IMR-90 (cell line): ENCODE data around the gene C16orf90. TPM values are rescaled to one million over a fixed set of nuclear protein-coding genes. Genes with fewer than 3 reads are reported as not detected.

Experiments used
- ATAC-seq: fragments of 200-7000 bp; cut with Tn5 transposase; 2 replicates; pipeline ENCODE4 v1.9.1; 2020; ENCODE audit warnings: low read depth, mild to moderate bottlenecking, moderate library complexity
- BruUV-seq: library from RNA; stranded (reverse); fragments of 400-500 nt; replicated peaks from 2 replicates; lab custom pipeline; 2021; lab: Mats Ljungman, UMichigan
- CTCF ChIA-PET: fragments of 300-600 bp; formaldehyde crosslinking; extraction: SDS; loops from one replicate; lab custom pipeline; 2021; ENCODE audit warnings: antibody characterized with exemption; lab: Yijun Ruan, JAX
- POLR2A ChIA-PET: fragments of 300-600 bp; sonication (Branson Sonifier 250); formaldehyde crosslinking; loops from one replicate; lab custom pipeline; 2022; ENCODE audit warnings: antibody characterized with exemption; ENCODE audit not compliant: unreplicated experiment; lab: Charles Lee
- DNase-seq: peaks from one replicate; pipeline ENCODE4 v3.0.0; 2013
- H2AFZ ChIP-seq: replicated peaks from 2 replicates; pipeline ENCODE3; 2013; ENCODE audit warnings: low read length, mild to moderate bottlenecking; ENCODE audit not compliant: poor library complexity
- H2AK5ac ChIP-seq: 2 replicates; pipeline ENCODE4 v1.6.1; 2013; ENCODE audit warnings: low read depth, low read length, inconsistent platforms
- H2AK9ac ChIP-seq: replicated peaks from 2 replicates; pipeline ENCODE3; 2013; ENCODE audit warnings: mild to moderate bottlenecking, low read depth, low read length, moderate library complexity; ENCODE audit not compliant: poor library complexity
- H2BK120ac ChIP-seq: 2 replicates; pipeline ENCODE4 v1.6.1; 2013; ENCODE audit warnings: low read depth, low read length, inconsistent platforms
- H2BK15ac ChIP-seq: 3 replicates; pipeline ENCODE4 v1.6.1; 2013; ENCODE audit warnings: low read depth, low read length, inconsistent platforms
- H2BK20ac ChIP-seq: 2 replicates; pipeline ENCODE4 v1.6.1; 2013; ENCODE audit warnings: low read depth, mild to moderate bottlenecking, inconsistent platforms, low read length, moderate library complexity
- H2BK5ac ChIP-seq: 2 replicates; pipeline ENCODE4 v1.6.1; 2013; ENCODE audit warnings: mild to moderate bottlenecking, low read depth, low read length, inconsistent platforms; ENCODE audit not compliant: poor library complexity, severe bottlenecking
- H3K14ac ChIP-seq: replicated peaks from 2 replicates; pipeline ENCODE4 v1.6.1; 2013; ENCODE audit warnings: low read depth, low read length, inconsistent platforms
- H3K18ac ChIP-seq: 2 replicates; pipeline ENCODE4 v1.6.1; 2013; ENCODE audit warnings: low read depth, low read length, control low read depth
- H3K23ac ChIP-seq: 2 replicates; pipeline ENCODE4 v1.6.1; 2013; ENCODE audit warnings: low read depth, low read length, inconsistent platforms
- H3K27ac ChIP-seq: 2 replicates; pipeline ENCODE4 v1.5.1; 2013; ENCODE audit warnings: mild to moderate bottlenecking, control low read depth, low read length; ENCODE audit not compliant: insufficient read depth
- H3K27me3 ChIP-seq: 2 replicates; pipeline ENCODE4 v1.6.1; 2013; ENCODE audit warnings: low read length; ENCODE audit not compliant: control insufficient read depth, insufficient read depth
- H3K36me3 ChIP-seq: 2 replicates; pipeline ENCODE4 v1.6.1; 2013; ENCODE audit warnings: low read length, mixed read lengths; ENCODE audit not compliant: control insufficient read depth, insufficient read depth
- H3K4ac ChIP-seq: 2 replicates; pipeline ENCODE4 v1.6.1; 2013; ENCODE audit warnings: low read depth, low read length, inconsistent platforms
- H3K4me1 ChIP-seq: 2 replicates; pipeline ENCODE4 v1.6.1; 2013; ENCODE audit warnings: low read length, mixed read lengths; ENCODE audit not compliant: control insufficient read depth, insufficient read depth
- H3K4me2 ChIP-seq: 2 replicates; pipeline ENCODE4 v1.6.1; 2013; ENCODE audit warnings: low read depth, mild to moderate bottlenecking, control low read depth, low read length, moderate library complexity
- H3K4me3 ChIP-seq: 2 replicates; pipeline ENCODE4 v1.5.1; 2013; ENCODE audit warnings: low read depth, mild to moderate bottlenecking, control low read depth, low read length, moderate library complexity; ENCODE audit not compliant: insufficient read depth
- H3K56ac ChIP-seq: 2 replicates; pipeline ENCODE4 v1.6.1; 2013; ENCODE audit warnings: low read length, inconsistent platforms; ENCODE audit not compliant: insufficient read depth; ENCODE audit errors: extremely low read depth
- H3K79me1 ChIP-seq, 2 experiments: 2 replicates each; pipeline ENCODE4 v1.6.1; 2013; ENCODE audit warnings: low read length in 2 of 2, inconsistent platforms in 1 of 2, low read depth in 1 of 2
- H3K9ac ChIP-seq: 2 replicates; pipeline ENCODE4 v1.6.1; 2013; ENCODE audit warnings: low read depth, low read length, control low read depth
- H3K9me1 ChIP-seq: 2 replicates; pipeline ENCODE4 v1.6.1; 2013; ENCODE audit warnings: low read length, inconsistent platforms; ENCODE audit not compliant: insufficient read depth
- H3K9me3 ChIP-seq: 2 replicates; pipeline ENCODE4 v1.6.1; 2013; ENCODE audit warnings: low read length; ENCODE audit not compliant: control insufficient read depth, insufficient read depth
- H4K20me1 ChIP-seq: 2 replicates; pipeline ENCODE4 v1.6.1; 2013; ENCODE audit warnings: low read length, inconsistent platforms; ENCODE audit not compliant: insufficient read depth
- H4K5ac ChIP-seq: 2 replicates; pipeline ENCODE4 v1.6.1; 2013; ENCODE audit warnings: mild to moderate bottlenecking, low read depth, low read length, control low read depth
- H4K8ac ChIP-seq, 2 experiments: 2 replicates each; pipeline ENCODE4 v1.6.1; 2013; ENCODE audit warnings: low read depth in 2 of 2, low read length in 2 of 2, control low read depth in 1 of 2, inconsistent platforms in 1 of 2
- H4K91ac ChIP-seq: 2 replicates; pipeline ENCODE4 v1.6.1; 2013; ENCODE audit warnings: low read depth, low read length, inconsistent platforms; ENCODE audit not compliant: insufficient read depth
- BHLHE40 ChIP-seq: fragments of 150-350 bp; IDR thresholded peaks from 2 replicates; pipeline ENCODE4 v1.6.1; 2016; ENCODE audit warnings: mild to moderate bottlenecking, low read depth, low read length
- CEBPB ChIP-seq: IDR thresholded peaks from 2 replicates; pipeline ENCODE4 v1.6.1; 2012; ENCODE audit warnings: low read depth, low read length, improper control_type of control experiment
- CHD1 ChIP-seq: IDR thresholded peaks from 2 replicates; pipeline ENCODE4 v1.6.1; 2012; ENCODE audit warnings: low read depth, low read length, improper control_type of control experiment
- CTCF ChIP-seq: conservative IDR thresholded peaks from 2 replicates; pipeline ENCODE4 v1.5.1; 2012; ENCODE audit warnings: mild to moderate bottlenecking, low read depth, low read length, improper control_type of control experiment
- FOS ChIP-seq: fragments of 150-350 bp; IDR thresholded peaks from 2 replicates; pipeline ENCODE4 v1.6.1; 2016; ENCODE audit warnings: low read depth, low read length
- MAFK ChIP-seq: IDR thresholded peaks from 2 replicates; pipeline ENCODE4 v1.6.1; 2012; ENCODE audit warnings: low read depth, low read length, improper control_type of control experiment
- MAZ ChIP-seq: IDR thresholded peaks from 2 replicates; pipeline ENCODE4 v1.6.1; 2012; ENCODE audit warnings: low read depth, mild to moderate bottlenecking, low read length, improper control_type of control experiment, moderate library complexity, borderline replicate concordance
- MXI1 ChIP-seq: IDR thresholded peaks from 2 replicates; pipeline ENCODE4 v1.6.1; 2012; ENCODE audit warnings: low read depth, mild to moderate bottlenecking, low read length, moderate library complexity, borderline replicate concordance
- NFE2L2 ChIP-seq: fragments of 150-350 bp; IDR thresholded peaks from 2 replicates; pipeline ENCODE4 v1.6.1; 2016; ENCODE audit warnings: low read depth, mild to moderate bottlenecking, low read length
- POLR2A ChIP-seq: IDR thresholded peaks from 2 replicates; pipeline ENCODE4 v1.6.1; 2012; ENCODE audit warnings: mild to moderate bottlenecking, low read depth, low read length
- RAD21 ChIP-seq: IDR thresholded peaks from 2 replicates; pipeline ENCODE4 v1.6.1; 2012; ENCODE audit warnings: low read length, improper control_type of control experiment
- RCOR1 ChIP-seq: IDR thresholded peaks from 2 replicates; pipeline ENCODE4 v1.6.1; 2012; ENCODE audit warnings: mild to moderate bottlenecking, low read length, improper control_type of control experiment; ENCODE audit not compliant: insufficient replicate concordance
- RFX5 ChIP-seq: IDR thresholded peaks from 2 replicates; pipeline ENCODE4 v1.8.0; 2012; ENCODE audit warnings: low read depth, mild to moderate bottlenecking, low read length, moderate library complexity
- SMC3 ChIP-seq: fragments of 150-350 bp; IDR thresholded peaks from 2 replicates; pipeline ENCODE4 v1.6.1; 2016; ENCODE audit warnings: low read depth, mild to moderate bottlenecking, antibody characterized with exemption, low read length, moderate library complexity
- USF2 ChIP-seq: fragments of 150-350 bp; IDR thresholded peaks from 2 replicates; pipeline ENCODE4 v1.6.1; 2017; ENCODE audit warnings: mild to moderate bottlenecking, antibody characterized with exemption, low read length, low read depth
- WGBS, 2 experiments: methylation state at CpG; one replicate each; pipeline versions ENCODE4 v1.1.5 to v1.1.7; 2013; ENCODE audit warnings: missing lambda C conversion rate in 2 of 2; ENCODE audit not compliant: insufficient read length in 1 of 2; ENCODE audit errors: extremely low coverage in 2 of 2; 5-methylcytosine and 5-hydroxymethylcytosine counted together
- dilution Hi-C: fragments of 300-500 bp; cut with HindIII; formaldehyde crosslinking; loops from one replicate; pipeline ENCODE4 v1.14.3; 2018; ENCODE audit warnings: low sequenced_read_pairs; ENCODE audit not compliant: unreplicated experiment
- in situ Hi-C: fragments of 300-500 bp; cut with MboI; formaldehyde crosslinking; loops from 3 replicates; pipeline ENCODE4 v1.14.3; 2019; ENCODE audit warnings: low sequenced_read_pairs, inconsistent platforms, mixed read lengths
- intact Hi-C: fragments of 100-400 bp; cut with micrococcal nuclease; formaldehyde crosslinking; loops from 2 replicates; pipeline ENCODE4 v1.10.0; 2022
- polyA plus RNA-seq, 3 experiments: library from polyadenylated mRNA; depleted of rRNA; stranded (reverse); fragments of >200 nt; gene quantifications; 2 replicates each; pipeline ENCODE4 v1.2.3, GENCODE V29; 2012; ENCODE audit warnings: low replicate concordance in 1 of 3
- total RNA-seq: library from RNA; depleted of rRNA; stranded (reverse); fragments of >200 nt; gene quantifications from 2 replicates; pipeline ENCODE4 v1.2.3, GENCODE V29; 2012
- TF ChIP-seq, protein P1 (sequence below): fragments of 150-350 bp; IDR thresholded peaks from 2 replicates; pipeline ENCODE4 v1.6.1; 2016; ENCODE audit warnings: low read depth, mild to moderate bottlenecking, low read length, moderate library complexity, borderline replicate concordance

C16orf90 gene
- total and polyA plus RNA-seq, 2 of the 4 experiments (the other 2 are of a cell fraction), result not detected

GRCh38 chr16:3471518-3472176, 23.6 kb downstream of the C16orf90 start:
- CTCF ChIA-PET, result no interaction called here
- Histone ChIP-seq H3K4me3 (no peak overlapping the region), H3K36me3 (peaks cover 5% of the 10 kb centered on the region; the same call in 1 of the 2 replicates), H3K79me1 (peaks cover 12 to 84% of the 10 kb centered on the region in 2 experiments), H3K4me1 (peaks cover 4% of the 10 kb centered on the region; the same call in 1 of the 2 replicates), H3K9me3 (no peaks in the 10 kb centered on the region), H3K18ac (no peak overlapping the region), H3K23ac (no peak overlapping the region), H2BK15ac (no peak overlapping the region), H3K56ac (no peak overlapping the region), H2AK5ac (no peak overlapping the region), H3K27me3 (no peaks in the 10 kb centered on the region), H3K9ac (no peak overlapping the region), H4K91ac (no peak overlapping the region), H4K5ac (no peak overlapping the region), H2AFZ (no peak overlapping the region), H3K4ac (no peak overlapping the region), H4K20me1 (peaks cover 95% of the 10 kb centered on the region), H2BK5ac (no peak overlapping the region), H3K14ac (no peak overlapping the region), H4K8ac (no peak overlapping the region), H3K4me2 (no peak overlapping the region), H2BK120ac (no peak overlapping the region), H2AK9ac (no peak overlapping the region), H3K9me1 (peaks cover 15% of the 10 kb centered on the region), H3K27ac (no peak overlapping the region), H2BK20ac (no peak overlapping the region)
- 88% methylated on average over 12 of the region's 20 CpGs; no CpG with 5 or more reads in 1 of the 2 experiments for WGBS, 2 experiments
- dilution Hi-C loops, result no loop called here
- POLR2A ChIA-PET, result no interaction called here
- in situ Hi-C loops, result no loop called here
- no peak for ATAC-seq
- no peak for TF ChIP-seq SMC3
- no peak for TF ChIP-seq RAD21
- no peak for TF ChIP-seq RCOR1
- TF ChIP-seq POLR2A, result no peak
- no peak for TF ChIP-seq CTCF
- no peak for TF ChIP-seq MXI1
- TF ChIP-seq, protein P1, sequence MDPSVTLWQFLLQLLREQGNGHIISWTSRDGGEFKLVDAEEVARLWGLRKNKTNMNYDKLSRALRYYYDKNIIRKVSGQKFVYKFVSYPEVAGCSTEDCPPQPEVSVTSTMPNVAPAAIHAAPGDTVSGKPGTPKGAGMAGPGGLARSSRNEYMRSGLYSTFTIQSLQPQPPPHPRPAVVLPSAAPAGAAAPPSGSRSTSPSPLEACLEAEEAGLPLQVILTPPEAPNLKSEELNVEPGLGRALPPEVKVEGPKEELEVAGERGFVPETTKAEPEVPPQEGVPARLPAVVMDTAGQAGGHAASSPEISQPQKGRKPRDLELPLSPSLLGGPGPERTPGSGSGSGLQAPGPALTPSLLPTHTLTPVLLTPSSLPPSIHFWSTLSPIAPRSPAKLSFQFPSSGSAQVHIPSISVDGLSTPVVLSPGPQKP, result no peak
- TF ChIP-seq CHD1, result no peak
- TF ChIP-seq RFX5, result no peak
- no peak for TF ChIP-seq NFE2L2
- no peak for TF ChIP-seq MAFK
- TF ChIP-seq MAZ, result no peak
- no peak for TF ChIP-seq USF2
- TF ChIP-seq FOS, result no peak
- TF ChIP-seq CEBPB, result no peak
- TF ChIP-seq BHLHE40, result no peak
- intact Hi-C loops, result no loop called here
- no TSS peak for BruUV-seq
- no peak for DNase-seq
